Raji (cell line): Measurements from ENCODE around the gene SNCAIP.

Experiments
- POLR2A ChIP-seq: IDR thresholded peaks from 2 replicates; pipeline ENCODE4 v1.6.1; 2011; ENCODE audit warnings: low read depth, low read length, control low read depth; ENCODE audit not compliant: insufficient read depth

The SNCAIP gene

DNA sequence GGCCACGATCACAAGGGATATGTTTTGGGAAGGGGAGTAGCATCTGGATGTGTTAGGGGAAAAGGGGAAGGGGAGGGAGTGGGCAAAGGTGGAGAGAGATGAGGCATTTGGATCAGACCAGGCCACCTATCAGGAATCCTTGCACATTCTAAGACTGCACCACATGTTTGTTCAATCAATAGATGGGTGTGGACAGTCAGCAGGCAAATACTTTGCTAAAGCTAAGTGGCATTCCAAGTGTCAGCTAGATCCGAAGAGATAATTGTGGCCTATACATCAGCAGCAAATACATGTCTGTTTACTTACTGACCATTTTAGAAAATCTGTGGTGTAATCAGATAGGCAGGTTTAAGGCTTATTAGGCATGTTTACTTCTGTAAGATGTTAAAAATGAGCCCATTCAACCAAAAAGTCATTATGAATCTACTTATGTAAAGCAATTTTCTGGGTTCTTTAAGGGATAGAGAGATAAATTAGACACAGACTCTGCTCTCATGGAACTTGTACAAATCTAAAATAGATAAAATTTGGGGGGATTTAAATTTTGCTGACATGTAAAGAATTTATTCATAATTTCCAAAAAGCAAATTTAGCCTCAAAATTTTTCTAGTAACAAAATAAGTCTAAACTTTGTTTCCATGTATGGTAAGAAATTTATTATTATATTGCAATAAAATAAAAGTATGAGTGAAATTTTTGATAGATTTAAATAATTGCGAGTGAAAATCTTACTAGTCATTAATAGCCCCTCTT, 107.3 kb downstream of the SNCAIP start:
- TF ChIP-seq POLR2A, result no peak

GRCh38 chr5:122420091-122420490, 108.1 kb downstream of the SNCAIP start:
- TF ChIP-seq POLR2A, result no peak

DNA sequence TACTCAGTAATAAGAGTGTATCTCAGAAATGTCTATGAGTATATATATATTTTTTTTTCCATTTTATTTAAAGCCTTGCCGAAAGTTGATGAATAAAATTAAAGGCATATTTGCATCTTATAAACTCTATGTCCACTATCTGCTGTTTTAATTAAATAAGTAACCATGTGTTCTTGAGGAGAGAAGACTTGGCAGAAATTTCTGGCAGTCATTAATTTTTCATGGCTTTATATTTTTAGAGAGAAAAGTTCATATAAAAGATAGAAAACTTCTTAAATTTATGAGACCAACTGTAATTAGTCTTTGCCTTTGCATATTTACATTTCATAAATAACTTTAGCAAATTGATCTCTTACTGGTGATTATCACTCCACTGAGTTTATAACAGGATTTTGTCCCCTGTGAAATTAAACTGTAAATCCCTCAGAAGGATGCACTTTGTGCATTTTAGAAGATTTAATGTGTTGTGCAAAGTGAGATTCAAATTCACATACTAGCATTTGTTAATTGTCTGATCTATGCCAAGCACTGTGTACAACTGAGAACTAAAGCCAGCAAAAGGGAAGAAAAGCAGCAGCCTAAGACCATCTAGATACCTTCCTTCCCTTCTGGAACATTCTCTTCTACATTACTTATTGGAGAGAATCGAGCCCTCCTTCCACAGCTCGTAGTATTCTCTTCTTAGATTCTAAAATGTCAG, 108.7 kb downstream of the SNCAIP start:
- TF ChIP-seq POLR2A, result no peak

- no peak for TF ChIP-seq POLR2A
Measured at GRCh38 chr5:122421374-122422079, 109.5 kb downstream of the SNCAIP start.

DNA sequence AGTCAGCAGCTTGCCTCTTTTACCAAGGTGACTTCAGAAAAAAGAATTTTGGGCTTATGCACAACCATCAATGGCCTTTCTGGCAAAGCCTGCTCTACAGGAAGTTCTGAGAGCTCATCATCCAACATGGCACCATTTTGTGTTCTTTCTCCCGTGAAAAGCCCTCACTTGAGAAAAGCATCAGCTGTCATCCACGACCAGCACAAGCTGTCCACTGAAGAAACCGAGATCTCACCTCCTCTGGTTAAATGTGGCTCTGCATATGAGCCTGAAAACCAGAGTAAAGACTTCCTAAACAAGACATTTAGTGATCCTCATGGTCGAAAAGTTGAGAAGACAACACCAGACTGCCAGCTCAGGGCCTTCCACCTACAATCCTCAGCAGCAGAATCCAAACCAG, 111.2 kb downstream of the SNCAIP start:
- no peak for TF ChIP-seq POLR2A

- TF ChIP-seq POLR2A, result no peak
Measured at GRCh38 chr5:122424132-122424531, 112.1 kb downstream of the SNCAIP start.

DNA sequence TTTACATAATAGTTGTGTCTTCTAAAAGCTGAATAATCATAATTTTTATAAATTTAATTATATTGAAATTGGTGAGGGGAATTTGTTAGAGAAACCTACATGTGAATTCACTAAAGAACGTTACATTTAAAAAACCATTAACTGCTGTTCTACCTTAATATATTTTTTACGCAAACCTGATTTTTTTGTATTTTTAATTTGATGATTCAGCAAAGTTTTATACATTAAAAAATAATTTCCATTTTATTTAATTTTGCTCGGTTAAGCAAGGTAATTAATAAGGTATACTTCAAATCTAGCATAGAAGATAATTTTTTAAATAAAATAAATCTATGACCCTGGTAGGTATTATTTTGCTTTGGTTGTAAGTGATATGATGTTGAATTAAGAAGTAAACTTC, 114.3 kb downstream of the SNCAIP start:
- no peak for TF ChIP-seq POLR2A

DNA sequence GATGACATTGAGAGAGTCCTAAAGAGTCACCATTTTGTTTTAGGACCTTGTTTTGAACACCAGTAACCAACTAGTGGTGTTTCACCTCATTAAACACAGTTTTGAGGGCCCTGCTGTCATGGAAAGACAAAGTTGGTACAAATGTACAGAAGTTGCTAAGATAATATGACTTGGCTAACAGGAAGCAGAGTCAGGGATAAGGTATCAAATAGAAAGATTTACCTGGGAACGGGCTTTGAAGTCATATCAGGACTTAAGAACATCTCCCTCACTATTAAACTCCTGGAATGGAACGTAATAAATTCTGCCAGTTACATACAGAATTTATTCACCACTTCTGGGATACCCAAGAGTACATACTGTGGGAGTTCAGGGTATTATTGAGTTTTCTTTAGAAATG, 115.6 kb downstream of the SNCAIP start:
- no peak for TF ChIP-seq POLR2A

GRCh38 chr5:122429545-122430318, 117.7 kb downstream of the SNCAIP start:
- TF ChIP-seq POLR2A, result no peak

GRCh38 chr5:122430319-122430586, 118.2 kb downstream of the SNCAIP start:
- TF ChIP-seq POLR2A, result no peak

- no peak for TF ChIP-seq POLR2A
Measured at GRCh38 chr5:122431298-122431697, 119.3 kb downstream of the SNCAIP start.

- no peak for TF ChIP-seq POLR2A
Measured at GRCh38 chr5:122434205-122434970, 122.4 kb downstream of the SNCAIP start.

- no peak for TF ChIP-seq POLR2A
Measured at GRCh38 chr5:122435234-122435633, 123.2 kb downstream of the SNCAIP start.

DNA sequence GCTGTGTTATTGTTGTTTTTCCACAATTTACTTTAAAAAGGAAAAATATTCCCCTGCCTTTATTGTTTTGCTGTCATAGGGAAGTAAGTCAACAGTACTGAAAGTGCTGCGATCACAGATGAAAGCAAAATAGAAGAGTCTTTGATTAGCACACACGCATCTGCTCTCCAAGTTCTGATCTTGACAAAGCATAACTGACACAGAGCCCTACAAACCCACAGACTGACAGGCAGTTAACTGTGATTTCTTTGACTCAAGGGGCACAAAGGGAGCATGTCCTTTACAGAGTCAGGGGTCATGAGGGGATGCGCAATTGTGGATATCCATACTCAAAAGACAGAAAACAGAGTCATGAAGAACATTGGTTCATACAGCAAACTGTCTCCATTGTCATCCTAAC, 123.7 kb downstream of the SNCAIP start:
- no peak for TF ChIP-seq POLR2A

GRCh38 chr5:122436615-122437014, 124.6 kb downstream of the SNCAIP start:
- no peak for TF ChIP-seq POLR2A
